B cell (primary cell): ENCODE results near the gene NFIC. TPM values are rescaled to one million over a fixed set of nuclear protein-coding genes. Genes with fewer than 3 reads are reported as not detected.

Source experiments
- ATAC-seq: fragments of 200-7000 bp; cut with Tn5 transposase; one replicate; pipeline ENCODE4 v1.10.0; 2021; ENCODE audit warnings: low read depth, mild to moderate bottlenecking, moderate number of reproducible peaks, moderate library complexity
- CTCF ChIA-PET: fragments of 350-600 bp; sonication (Branson Sonifier 250); formaldehyde crosslinking; loops from one replicate; lab custom pipeline; 2021; ENCODE audit warnings: antibody characterized with exemption, inconsistent platforms; lab: Charles Lee
- POLR2A ChIA-PET: fragments of 350-600 bp; sonication (Branson Sonifier 250); formaldehyde crosslinking; loops from one replicate; lab custom pipeline; 2021; ENCODE audit warnings: antibody characterized with exemption; lab: Charles Lee
- DNase-seq: peaks from one replicate; pipeline ENCODE4 v3.0.0; 2013
- H2AFZ ChIP-seq: 2 replicates; pipeline ENCODE4 v1.6.1; 2012; ENCODE audit warnings: mild to moderate bottlenecking, low read depth, low read length; ENCODE audit not compliant: insufficient read depth, poor library complexity, severe bottlenecking
- H3K27ac ChIP-seq, 2 donors: 1 replicate in 1 of 2; 2 replicates in 1 of 2; pipeline ENCODE4 v1.5.1; 2012 to 2013; ENCODE audit warnings: low read length in 2 of 2, mild to moderate bottlenecking in 2 of 2, moderate library complexity in 1 of 2
- H3K27me3 ChIP-seq, 4 experiments: fragments of 200-600 bp in 1 of 4; sonication (generic) in 1 of 4; replicated peaks in 1 of 4; 1 replicate in 2 of 4; 2 replicates in 2 of 4; pipeline versions ENCODE4 v1.6.1 to v1.7.0; 2013 to 2016; ENCODE audit warnings: low read length in 3 of 4, mild to moderate bottlenecking in 2 of 4, mixed read lengths in 1 of 4, moderate library complexity in 1 of 4; ENCODE audit not compliant: insufficient read depth in 4 of 4, control insufficient read depth in 3 of 4; ENCODE audit errors: control extremely low read depth in 1 of 4
- H3K36me3 ChIP-seq, 2 experiments: replicated peaks in 1 of 2; 1 replicate in 1 of 2; 2 replicates in 1 of 2; pipeline versions ENCODE4 v1.6.1 to v1.7.1; 2013; ENCODE audit warnings: low read length in 1 of 2; ENCODE audit not compliant: insufficient read depth in 2 of 2, control insufficient read depth in 1 of 2; ENCODE audit errors: control extremely low read depth in 1 of 2, extremely low read depth in 1 of 2
- H3K4me1 ChIP-seq, 2 donors: fragments of 200-600 bp in 1 of 2; sonication (generic) in 1 of 2; 1 replicate in 1 of 2; 2 replicates in 1 of 2; pipeline versions ENCODE4 v1.5.1 to v1.6.1; 2013 to 2017; ENCODE audit warnings: low read length in 2 of 2; ENCODE audit not compliant: control insufficient read depth in 2 of 2, insufficient read depth in 2 of 2
- H3K4me2 ChIP-seq: replicated peaks from 2 replicates; pipeline ENCODE3; 2012; ENCODE audit warnings: mild to moderate bottlenecking, low read depth, low read length; ENCODE audit not compliant: poor library complexity, severe bottlenecking
- H3K4me3 ChIP-seq, 5 experiments: fragments of 200-600 bp in 1 of 5; sonication (generic) in 1 of 5; 1 replicate in 3 of 5; 2 replicates in 2 of 5; pipeline versions ENCODE4 v1.5.1 to v1.7.0; 2011 to 2016; ENCODE audit warnings: low read length in 4 of 5, mild to moderate bottlenecking in 4 of 5, low read depth in 2 of 5, control low read depth in 1 of 5, moderate library complexity in 1 of 5; ENCODE audit not compliant: insufficient read depth in 1 of 5; ENCODE audit errors: control extremely low read depth in 1 of 5, extremely low read depth in 1 of 5
- H3K79me2 ChIP-seq: fragments of 200-600 bp; sonication (generic); one replicate; pipeline ENCODE4 v1.6.0; 2016; ENCODE audit warnings: low read length; ENCODE audit not compliant: control insufficient read depth, insufficient read depth
- H3K9ac ChIP-seq: fragments of 200-600 bp; sonication (generic); 2 replicates; pipeline ENCODE4 v1.6.1; 2017; ENCODE audit warnings: mild to moderate bottlenecking, low read length, moderate library complexity
- H3K9me3 ChIP-seq, 3 donors: one replicate each; pipeline versions ENCODE4 v1.6.1 to v1.7.1; 2013; ENCODE audit warnings: low read length in 2 of 3; ENCODE audit not compliant: control insufficient read depth in 2 of 3, insufficient read depth in 1 of 3; ENCODE audit errors: control extremely low read depth in 1 of 3
- H4K20me1 ChIP-seq: 2 replicates; pipeline ENCODE4 v1.6.0; 2012; ENCODE audit warnings: mild to moderate bottlenecking, low read length; ENCODE audit not compliant: insufficient read depth, control insufficient read depth, poor library complexity, severe bottlenecking
- H3K27ac Mint-ChIP-seq: one replicate; pipeline ENCODE4 v1.8.0; 2021; ENCODE audit warnings: mixed read lengths
- H3K27me3 Mint-ChIP-seq: one replicate; pipeline ENCODE4 v1.8.0; 2021; ENCODE audit warnings: mixed read lengths
- H3K4me1 Mint-ChIP-seq: one replicate; pipeline ENCODE4 v1.8.0; 2021; ENCODE audit warnings: mixed read lengths
- H3K4me3 Mint-ChIP-seq: one replicate; pipeline ENCODE4 v1.8.0; 2021; ENCODE audit warnings: mixed read lengths
- H3K9me3 Mint-ChIP-seq: one replicate; pipeline ENCODE4 v1.8.0; 2022; ENCODE audit warnings: mixed read lengths; ENCODE audit not compliant: insufficient read depth
- CTCF ChIP-seq: fragments of 200-600 bp; IDR thresholded peaks from one replicate; pipeline ENCODE4 v1.8.0; 2022; ENCODE audit warnings: antibody characterized with exemption, mild to moderate bottlenecking
- EZH2 ChIP-seq: IDR thresholded peaks from 2 replicates; pipeline ENCODE4 v1.6.1; 2012; ENCODE audit warnings: borderline replicate concordance, low read depth, mild to moderate bottlenecking, moderate library complexity, low read length; ENCODE audit not compliant: insufficient read depth, poor library complexity, severe bottlenecking
- WGBS: methylation state at CpG from one replicate; pipeline ENCODE4 v1.1.5; 2013; ENCODE audit warnings: missing lambda C conversion rate; ENCODE audit not compliant: insufficient coverage; 5-methylcytosine and 5-hydroxymethylcytosine counted together
- intact Hi-C: fragments of 100-400 bp; cut with micrococcal nuclease; formaldehyde crosslinking; loops from one replicate; pipeline ENCODE4 v1.10.0; 2022
- polyA plus RNA-seq: library from polyadenylated mRNA; depleted of rRNA; stranded (reverse); fragments of >200 nt; gene quantifications from 2 replicates; pipeline ENCODE4 v1.2.3, GENCODE V29; 2012
- total RNA-seq, 2 donors: library from RNA; stranded (reverse); fragments of 120-200 nt in 1 of 2; gene quantifications; 1 replicate in 1 of 2; 2 replicates in 1 of 2; pipeline versions ENCODE4 v1.2.3 to v1.2.4, GENCODE V29; 2013 to 2022

NFIC gene
- total and polyA plus RNA-seq, 2 donors (not counting 1 experiment from before 2014, with no cell fraction given) = 3.8 to 23.6 TPM

- POLR2A ChIA-PET = no interaction called here
- H3K9me3 Mint-ChIP-seq = peaks cover 3% of the 10 kb centered on the region
- H3K4me3 ChIP-seq = no peak overlapping the region
Observed at GRCh38 chr19:3398114-3398899, 31.9 kb downstream of the NFIC start.

More at GRCh38 chr19:3398114-3398899, 31.9 kb downstream of the NFIC start:
- Histone ChIP-seq H2AFZ (no peak overlapping the region), H3K4me2 (no peak overlapping the region), H3K36me3 (no peaks in the 10 kb centered on the region), H4K20me1 (peaks cover 28% of the 10 kb centered on the region), H3K9me3 (peaks cover 0 to 8% (median 0%) of the 10 kb centered on the region in 3 donors), H3K27me3 (no peaks in the 10 kb centered on the region), H3K4me1 (no peaks in the 10 kb centered on the region), H3K9ac (no peak overlapping the region), H3K27ac (no peak overlapping the region), H3K79me2 (peaks cover 12% of the 10 kb centered on the region)
- Mint-ChIP-seq H3K4me3 (no peak overlapping the region), H3K4me1 (no peaks in the 10 kb centered on the region), H3K27me3 (no peaks in the 10 kb centered on the region), H3K27ac (no peak overlapping the region)
- TF ChIP-seq CTCF (no peak), EZH2 (no peak)
- CTCF ChIA-PET = no interaction called here
- intact Hi-C loops = no loop called here
- DNase-seq (no peak), ATAC-seq (no peak)
- 97% methylated on average over 27 of the region's 31 CpGs for WGBS
